ENCODE data around the gene TAOK1.

- TF ChIP-seq CTCF (IDR thresholded peaks at IDR 0.05) (no peak), POLR2AphosphoS5 (IDR thresholded peaks at IDR 0.05; ENCODE audit: insufficient read depth in 1 of 2, low read depth in 1 of 2) (no peak)
Measured at GRCh38 chr17:29444589-29444988, 54.4 kb downstream of the TAOK1 start.
